OCI-LY1 (cell line): ENCODE results near the gene SH3BP5L.

Experiments used
- H2AFZ ChIP-seq: fragments of 200-600 bp; sonication (generic), shearing (Covaris generic); 2 replicates; pipeline ENCODE4 v1.6.0; 2014; ENCODE audit warnings: antibody characterized with exemption, mild to moderate bottlenecking, low read length
- H3F3A ChIP-seq: fragments of 200-600 bp; sonication (generic), shearing (Covaris generic); 2 replicates; pipeline ENCODE4 v1.6.0; 2014; ENCODE audit warnings: mild to moderate bottlenecking, antibody characterized with exemption, low read length, moderate library complexity; ENCODE audit not compliant: insufficient read depth
- H3K27ac ChIP-seq: fragments of 200-600 bp; sonication (generic); 2 replicates; pipeline ENCODE4 v1.5.1; 2014; ENCODE audit warnings: low read length, mixed run types, mild to moderate bottlenecking, low read depth; ENCODE audit not compliant: poor library complexity, severe bottlenecking
- H3K27me3 ChIP-seq: fragments of 200-600 bp; sonication (generic); 2 replicates; pipeline ENCODE4 v1.6.0; 2014; ENCODE audit warnings: antibody characterized with exemption, mild to moderate bottlenecking, low read length, moderate library complexity; ENCODE audit not compliant: insufficient read depth
- H3K36me3 ChIP-seq: fragments of 200-600 bp; sonication (generic); 2 replicates; pipeline ENCODE4 v1.6.1; 2014; ENCODE audit warnings: mild to moderate bottlenecking, antibody characterized with exemption, low read length, moderate library complexity, mixed read lengths; ENCODE audit not compliant: insufficient read depth
- H3K4me1 ChIP-seq: fragments of 200-600 bp; sonication (generic); 2 replicates; pipeline ENCODE4 v1.5.1; 2014; ENCODE audit warnings: mild to moderate bottlenecking, low read length, moderate library complexity; ENCODE audit not compliant: insufficient read depth, severe bottlenecking
- H3K4me2 ChIP-seq: fragments of 200-600 bp; sonication (generic), shearing (Covaris generic); 2 replicates; pipeline ENCODE4 v1.6.1; 2014; ENCODE audit warnings: low read length
- H3K4me3 ChIP-seq: fragments of 200-600 bp; sonication (generic); 2 replicates; pipeline ENCODE4 v1.5.1; 2014; ENCODE audit warnings: low read length, low read depth, mild to moderate bottlenecking, mixed read lengths; ENCODE audit not compliant: poor library complexity, severe bottlenecking
- H3K79me2 ChIP-seq: fragments of 200-600 bp; shearing (Covaris generic); 2 replicates; pipeline ENCODE4 v1.6.1; 2016; ENCODE audit warnings: mixed run types, low read length, mixed read lengths; ENCODE audit not compliant: insufficient read depth
- H3K9ac ChIP-seq: fragments of 200-600 bp; sonication (generic), shearing (Covaris generic); 2 replicates; pipeline ENCODE4 v1.6.1; 2014; ENCODE audit warnings: mild to moderate bottlenecking, low read length, mixed read lengths
- H3K9me2 ChIP-seq: fragments of 200-600 bp; sonication (generic), shearing (Covaris generic); 2 replicates; pipeline ENCODE4 v1.6.1; 2014; ENCODE audit warnings: low read depth, mild to moderate bottlenecking, low read length, mixed read lengths
- H3K9me3 ChIP-seq: fragments of 200-600 bp; shearing (Covaris generic); 2 replicates; pipeline ENCODE4 v1.6.1; 2014; ENCODE audit warnings: low read length, mixed read lengths
- H4K20me1 ChIP-seq: fragments of 200-600 bp; sonication (generic), shearing (Covaris generic); 2 replicates; pipeline ENCODE4 v1.6.0; 2016; ENCODE audit warnings: mild to moderate bottlenecking, low read length; ENCODE audit not compliant: insufficient read depth
- EZH2 ChIP-seq: fragments of 200-600 bp; sonication (generic), shearing (Covaris generic); IDR thresholded peaks from 2 replicates; pipeline ENCODE4 v1.8.0; 2017; ENCODE audit warnings: borderline replicate concordance, mixed run types, mild to moderate bottlenecking, antibody characterized with exemption, low read length, moderate library complexity, mixed read lengths
- TF ChIP-seq, protein P1 (sequence below): fragments of 200-600 bp; sonication (generic), shearing (Covaris generic); IDR thresholded peaks from 2 replicates; pipeline ENCODE4 v1.5.1; 2017; ENCODE audit warnings: mild to moderate bottlenecking, antibody characterized with exemption, low read length, moderate library complexity, mixed read lengths

The SH3BP5L gene

DNA sequence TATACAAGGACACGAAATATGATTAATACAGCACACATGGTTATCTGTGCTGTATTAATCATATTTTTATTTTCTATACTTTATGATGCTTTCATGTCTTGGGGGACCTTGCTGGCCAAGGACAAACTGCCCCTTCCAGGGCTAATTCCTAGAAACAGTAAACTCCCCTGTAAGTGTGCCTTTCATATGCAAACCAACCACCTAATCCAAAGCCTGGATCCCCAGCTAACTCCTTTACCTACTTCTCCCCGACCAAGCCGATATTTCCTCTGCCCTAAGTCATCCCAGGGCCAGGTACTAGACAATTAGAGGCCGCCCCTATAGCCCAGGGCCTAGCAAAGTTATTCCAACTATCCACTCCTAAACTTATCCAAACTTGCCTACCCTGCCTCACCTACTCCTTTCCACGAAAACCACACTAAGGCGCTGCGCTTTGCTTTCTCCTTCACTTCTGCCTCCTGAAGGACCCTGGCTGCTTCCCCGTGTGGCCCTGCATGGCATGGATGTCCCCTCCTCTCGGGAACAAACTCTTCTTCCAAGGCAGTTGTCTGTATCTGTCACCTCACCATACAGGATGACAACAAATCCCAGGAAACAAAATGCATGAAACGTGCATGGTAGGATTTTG is 10.2 kb downstream of the SH3BP5L start:
- no peak for TF ChIP-seq EZH2
- TF ChIP-seq, protein P1, sequence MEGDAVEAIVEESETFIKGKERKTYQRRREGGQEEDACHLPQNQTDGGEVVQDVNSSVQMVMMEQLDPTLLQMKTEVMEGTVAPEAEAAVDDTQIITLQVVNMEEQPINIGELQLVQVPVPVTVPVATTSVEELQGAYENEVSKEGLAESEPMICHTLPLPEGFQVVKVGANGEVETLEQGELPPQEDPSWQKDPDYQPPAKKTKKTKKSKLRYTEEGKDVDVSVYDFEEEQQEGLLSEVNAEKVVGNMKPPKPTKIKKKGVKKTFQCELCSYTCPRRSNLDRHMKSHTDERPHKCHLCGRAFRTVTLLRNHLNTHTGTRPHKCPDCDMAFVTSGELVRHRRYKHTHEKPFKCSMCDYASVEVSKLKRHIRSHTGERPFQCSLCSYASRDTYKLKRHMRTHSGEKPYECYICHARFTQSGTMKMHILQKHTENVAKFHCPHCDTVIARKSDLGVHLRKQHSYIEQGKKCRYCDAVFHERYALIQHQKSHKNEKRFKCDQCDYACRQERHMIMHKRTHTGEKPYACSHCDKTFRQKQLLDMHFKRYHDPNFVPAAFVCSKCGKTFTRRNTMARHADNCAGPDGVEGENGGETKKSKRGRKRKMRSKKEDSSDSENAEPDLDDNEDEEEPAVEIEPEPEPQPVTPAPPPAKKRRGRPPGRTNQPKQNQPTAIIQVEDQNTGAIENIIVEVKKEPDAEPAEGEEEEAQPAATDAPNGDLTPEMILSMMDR, result no peak
- Histone ChIP-seq H3K4me1 (peaks cover 5% of the 10 kb centered on the region), H3K4me2 (no peak overlapping the region), H3K9ac (no peak overlapping the region), H3K79me2 (no peaks in the 10 kb centered on the region), H4K20me1 (no peaks in the 10 kb centered on the region), H3K36me3 (peaks cover 48% of the 10 kb centered on the region), H3K9me2 (no peaks in the 10 kb centered on the region), H3F3A (no peaks in the 10 kb centered on the region), H3K27me3 (no peaks in the 10 kb centered on the region), H3K9me3 (no peaks in the 10 kb centered on the region), H3K4me3 (no peak overlapping the region), H3K27ac (no peak overlapping the region), H2AFZ (no peak overlapping the region)

GRCh38 chr1:248814351-248814750 is 11.4 kb downstream of the SH3BP5L start:
- H4K20me1 ChIP-seq, result no peaks in the 10 kb centered on the region
- no peak overlapping the region for H2AFZ ChIP-seq
- H3K4me3 ChIP-seq, result no peak overlapping the region
- TF ChIP-seq, protein P1, result no peak
- no peak for TF ChIP-seq EZH2
- H3K27me3 ChIP-seq, result no peaks in the 10 kb centered on the region
- H3K4me2 ChIP-seq, result no peak overlapping the region
- no peaks in the 10 kb centered on the region for H3K79me2 ChIP-seq
- no peak overlapping the region for H3K9ac ChIP-seq
- H3K9me2 ChIP-seq, result no peaks in the 10 kb centered on the region
- H3K4me1 ChIP-seq, result peaks cover 5% of the 10 kb centered on the region
- peaks cover 41% of the 10 kb centered on the region for H3K36me3 ChIP-seq
- H3K27ac ChIP-seq, result no peak overlapping the region
- no peaks in the 10 kb centered on the region for H3F3A ChIP-seq
- no peaks in the 10 kb centered on the region for H3K9me3 ChIP-seq

GRCh38 chr1:248813546-248813945 is 12.2 kb downstream of the SH3BP5L start:
- no peaks in the 10 kb centered on the region for H3K9me3 ChIP-seq
- H3K9me2 ChIP-seq, result no peaks in the 10 kb centered on the region
- H3K36me3 ChIP-seq, result peaks cover 41% of the 10 kb centered on the region
- no peak for TF ChIP-seq EZH2
- TF ChIP-seq, protein P1, result no peak
- no peak overlapping the region for H2AFZ ChIP-seq
- H3K27ac ChIP-seq, result no peak overlapping the region
- no peaks in the 10 kb centered on the region for H4K20me1 ChIP-seq
- no peak overlapping the region for H3K9ac ChIP-seq
- H3K4me2 ChIP-seq, result no peak overlapping the region
- H3K79me2 ChIP-seq, result no peaks in the 10 kb centered on the region
- H3F3A ChIP-seq, result no peaks in the 10 kb centered on the region
- H3K27me3 ChIP-seq, result no peaks in the 10 kb centered on the region
- H3K4me3 ChIP-seq, result no peak overlapping the region
- H3K4me1 ChIP-seq, result no peaks in the 10 kb centered on the region
